Testis (tissue), 2 donors: ENCODE data around the gene PTPRD.

Experiments used
- POLR2A ChIP-seq: fragments of 450-650 bp; IDR thresholded peaks from one replicate; pipeline ENCODE4 v1.6.1; 2017; ENCODE audit warnings: antibody characterized with exemption, mild to moderate bottlenecking, moderate library complexity
- TF ChIP-seq, protein P1 (sequence below), 3 experiments: fragments of 450-650 bp in 2 of 3; fragments of 200-600 bp in 1 of 3; sonication (generic) in 1 of 3; IDR thresholded peaks; one replicate each; pipeline ENCODE4 v1.5.1; 2016 to 2019; ENCODE audit warnings: antibody characterized with exemption in 3 of 3, mild to moderate bottlenecking in 2 of 3, moderate library complexity in 1 of 3

GRCh38 chr9:8365466-8366160, 2247.2 kb downstream of the PTPRD start:
- TF ChIP-seq, protein P1, sequence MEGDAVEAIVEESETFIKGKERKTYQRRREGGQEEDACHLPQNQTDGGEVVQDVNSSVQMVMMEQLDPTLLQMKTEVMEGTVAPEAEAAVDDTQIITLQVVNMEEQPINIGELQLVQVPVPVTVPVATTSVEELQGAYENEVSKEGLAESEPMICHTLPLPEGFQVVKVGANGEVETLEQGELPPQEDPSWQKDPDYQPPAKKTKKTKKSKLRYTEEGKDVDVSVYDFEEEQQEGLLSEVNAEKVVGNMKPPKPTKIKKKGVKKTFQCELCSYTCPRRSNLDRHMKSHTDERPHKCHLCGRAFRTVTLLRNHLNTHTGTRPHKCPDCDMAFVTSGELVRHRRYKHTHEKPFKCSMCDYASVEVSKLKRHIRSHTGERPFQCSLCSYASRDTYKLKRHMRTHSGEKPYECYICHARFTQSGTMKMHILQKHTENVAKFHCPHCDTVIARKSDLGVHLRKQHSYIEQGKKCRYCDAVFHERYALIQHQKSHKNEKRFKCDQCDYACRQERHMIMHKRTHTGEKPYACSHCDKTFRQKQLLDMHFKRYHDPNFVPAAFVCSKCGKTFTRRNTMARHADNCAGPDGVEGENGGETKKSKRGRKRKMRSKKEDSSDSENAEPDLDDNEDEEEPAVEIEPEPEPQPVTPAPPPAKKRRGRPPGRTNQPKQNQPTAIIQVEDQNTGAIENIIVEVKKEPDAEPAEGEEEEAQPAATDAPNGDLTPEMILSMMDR (IDR thresholded peaks at IDR 0.05), result no peak
- no peak for TF ChIP-seq POLR2A
